GM12864 (cell line): ENCODE data around the gene CHMP1B.
A peak's percentile ranks its signal among the peaks of the same experiment; 100 is the strongest.

Experiments
- DNase-seq: peaks from one replicate; pipeline ENCODE4 v3.0.0-alpha.2; 2011; ENCODE audit warnings: low read depth
- H3K4me3 ChIP-seq: 2 replicates; pipeline ENCODE4 v1.5.1; 2011; ENCODE audit warnings: mild to moderate bottlenecking, low read depth, low read length, control low read depth
- TF ChIP-seq, protein P1 (sequence below): IDR thresholded peaks from 2 replicates; pipeline ENCODE4 v1.5.1; 2011; ENCODE audit warnings: low read depth, mild to moderate bottlenecking, moderate library complexity, low read length, control low read depth, inconsistent platforms; ENCODE audit errors: missing control alignments

Gene CHMP1B

GRCh38 chr18:11865071-11865470, 13.9 kb downstream of the CHMP1B start:
- no peak for DNase-seq
- no peak overlapping the region for H3K4me3 ChIP-seq
- TF ChIP-seq, protein P1, sequence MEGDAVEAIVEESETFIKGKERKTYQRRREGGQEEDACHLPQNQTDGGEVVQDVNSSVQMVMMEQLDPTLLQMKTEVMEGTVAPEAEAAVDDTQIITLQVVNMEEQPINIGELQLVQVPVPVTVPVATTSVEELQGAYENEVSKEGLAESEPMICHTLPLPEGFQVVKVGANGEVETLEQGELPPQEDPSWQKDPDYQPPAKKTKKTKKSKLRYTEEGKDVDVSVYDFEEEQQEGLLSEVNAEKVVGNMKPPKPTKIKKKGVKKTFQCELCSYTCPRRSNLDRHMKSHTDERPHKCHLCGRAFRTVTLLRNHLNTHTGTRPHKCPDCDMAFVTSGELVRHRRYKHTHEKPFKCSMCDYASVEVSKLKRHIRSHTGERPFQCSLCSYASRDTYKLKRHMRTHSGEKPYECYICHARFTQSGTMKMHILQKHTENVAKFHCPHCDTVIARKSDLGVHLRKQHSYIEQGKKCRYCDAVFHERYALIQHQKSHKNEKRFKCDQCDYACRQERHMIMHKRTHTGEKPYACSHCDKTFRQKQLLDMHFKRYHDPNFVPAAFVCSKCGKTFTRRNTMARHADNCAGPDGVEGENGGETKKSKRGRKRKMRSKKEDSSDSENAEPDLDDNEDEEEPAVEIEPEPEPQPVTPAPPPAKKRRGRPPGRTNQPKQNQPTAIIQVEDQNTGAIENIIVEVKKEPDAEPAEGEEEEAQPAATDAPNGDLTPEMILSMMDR = no peak

DNA sequence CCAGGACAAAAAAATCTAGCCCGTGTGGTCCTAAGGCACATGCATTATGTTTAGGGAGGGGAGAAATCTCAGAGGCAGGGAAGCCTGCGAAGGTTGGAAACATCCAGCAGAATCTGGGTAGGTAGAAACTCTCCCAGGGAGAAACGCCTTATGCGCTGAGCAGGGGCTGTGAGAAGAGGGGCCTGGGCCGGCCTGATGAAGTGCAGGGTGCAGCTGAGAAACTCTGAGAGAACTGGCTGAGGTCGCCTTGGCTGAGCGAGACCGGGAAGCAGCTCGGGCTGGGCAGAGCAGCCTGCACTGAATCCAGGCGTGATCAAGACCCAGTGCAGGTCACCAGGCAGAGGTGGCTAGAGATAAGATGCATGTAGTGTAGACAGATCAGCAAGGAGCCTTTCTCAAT, 15.1 kb downstream of the CHMP1B start:
- TF ChIP-seq, protein P1 = no peak
- H3K4me3 ChIP-seq = no peak overlapping the region
- no peak for DNase-seq

DNA sequence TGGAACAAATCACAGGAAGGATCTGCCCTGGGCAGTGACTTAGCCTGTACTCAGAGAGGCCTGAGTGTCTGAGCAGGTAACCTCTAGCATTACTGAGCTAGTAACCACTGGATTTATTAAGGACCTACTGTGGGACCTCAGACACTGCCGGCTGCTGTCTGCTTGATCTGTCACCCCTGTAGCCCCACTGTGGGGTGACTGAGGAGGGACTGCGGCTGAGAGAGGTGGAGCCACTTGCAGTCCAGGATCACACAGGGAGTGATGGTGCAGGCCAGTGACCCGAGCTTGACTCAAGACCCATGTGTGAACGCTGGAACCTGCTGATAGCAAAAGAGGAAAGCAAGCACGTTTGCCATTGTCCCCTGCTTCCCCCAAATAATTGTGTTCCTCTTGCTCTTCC, 15.6 kb downstream of the CHMP1B start:
- TF ChIP-seq, protein P1 = no peak
- H3K4me3 ChIP-seq = no peak overlapping the region
- DNase-seq = no peak

- DNase-seq = no peak
- TF ChIP-seq, protein P1 = no peak
- H3K4me3 ChIP-seq = no peak overlapping the region
These were observed 17.0 kb downstream of the CHMP1B start for GRCh38 chr18:11868230-11868629.

DNA sequence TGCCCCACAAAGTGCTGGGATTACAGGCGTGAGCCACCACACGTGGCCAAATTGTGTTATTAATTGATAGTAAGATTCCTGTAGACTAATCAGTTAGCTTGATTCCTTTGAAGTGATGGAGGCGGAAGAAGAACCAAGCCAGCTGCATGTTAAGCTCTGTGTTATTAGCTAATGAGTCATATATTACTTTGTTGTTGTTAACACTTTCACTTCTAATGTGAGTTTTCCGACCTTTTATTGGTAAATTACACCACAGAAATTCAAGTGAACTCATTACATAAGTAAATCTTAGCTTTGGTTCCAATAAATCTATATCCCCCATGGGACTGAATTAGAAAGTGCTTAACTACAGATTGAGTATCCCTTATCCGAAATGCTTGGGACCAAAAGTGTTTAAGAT, 20.3 kb downstream of the CHMP1B start:
- TF ChIP-seq, protein P1 = no peak
- H3K4me3 ChIP-seq = no peak overlapping the region
- DNase-seq = no peak

DNA sequence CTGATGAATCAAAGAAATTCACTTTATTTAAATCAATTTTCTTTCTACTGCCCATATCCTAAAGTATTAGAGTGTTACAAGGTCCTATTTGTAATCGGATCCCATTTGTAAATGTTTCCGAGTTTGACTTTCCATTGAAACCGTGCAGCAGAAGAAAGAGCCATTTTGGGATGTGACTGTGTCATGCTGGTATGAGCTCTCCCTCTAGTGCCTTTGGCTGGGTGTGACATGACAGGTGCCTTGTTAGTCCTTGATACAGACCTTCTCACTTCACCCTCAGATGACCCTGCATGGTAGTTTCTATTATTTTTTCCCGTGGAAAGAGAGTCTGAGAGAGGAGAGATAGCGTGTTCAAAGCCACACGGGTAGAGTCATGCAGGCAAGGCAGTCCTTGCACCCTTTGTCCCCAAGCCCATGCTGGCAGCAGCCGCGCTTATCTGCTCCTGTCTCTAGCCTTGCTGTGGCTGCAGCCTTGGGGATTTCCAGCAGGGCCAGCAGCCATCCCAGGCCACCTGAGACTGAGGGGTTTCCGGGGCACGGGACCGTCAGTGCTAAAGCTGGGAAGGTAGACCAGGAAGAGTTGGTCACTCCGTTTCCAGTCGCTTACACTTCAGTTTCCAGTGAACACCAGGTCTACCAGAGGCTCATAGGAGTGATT, 21.4 kb downstream of the CHMP1B start:
- TF ChIP-seq, protein P1 = peak; percentile 53
- H3K4me3 ChIP-seq = no peak overlapping the region
- no peak for DNase-seq

GRCh38 chr18:11873670-11874340, 22.6 kb downstream of the CHMP1B start:
- DNase-seq = no peak
- H3K4me3 ChIP-seq = no peak overlapping the region
- TF ChIP-seq, protein P1 = no peak
